Neutrophil (primary cell): ENCODE measurements around the gene TMEM47.

Source experiments
- H3K27ac ChIP-seq: fragments of 200-600 bp; sonication (generic); 2 replicates; pipeline ENCODE4 v1.5.1; 2016; ENCODE audit warnings: mild to moderate bottlenecking, moderate library complexity
- H3K27me3 ChIP-seq: fragments of 200-600 bp; sonication (generic); 2 replicates; pipeline ENCODE4 v1.6.0; 2016; ENCODE audit warnings: mild to moderate bottlenecking
- H3K36me3 ChIP-seq: fragments of 200-600 bp; sonication (generic); 2 replicates; pipeline ENCODE4 v1.5.1; 2017
- H3K4me1 ChIP-seq, 2 experiments: fragments of 200-600 bp in 1 of 2; sonication (generic) in 1 of 2; 1 replicate in 1 of 2; 2 replicates in 1 of 2; pipeline versions ENCODE4 v1.5.1 to v1.6.1; 2013 to 2016; ENCODE audit warnings: low read depth in 1 of 2, low read length in 1 of 2, mild to moderate bottlenecking in 1 of 2, moderate library complexity in 1 of 2; ENCODE audit not compliant: control insufficient read depth in 1 of 2, insufficient read depth in 1 of 2
- H3K4me3 ChIP-seq, 2 experiments: fragments of 200-600 bp in 1 of 2; sonication (generic) in 1 of 2; 1 replicate in 1 of 2; 2 replicates in 1 of 2; pipeline ENCODE4 v1.5.1; 2013 to 2016; ENCODE audit warnings: low read depth in 1 of 2, low read length in 1 of 2, mild to moderate bottlenecking in 1 of 2, moderate library complexity in 1 of 2
- H3K9me3 ChIP-seq: fragments of 200-600 bp; sonication (generic); 2 replicates; pipeline ENCODE4 v1.5.1; 2016
- CTCF ChIP-seq: fragments of 200-600 bp; sonication (generic); IDR thresholded peaks from 2 replicates; pipeline ENCODE4 v1.5.1; 2016; ENCODE audit warnings: antibody characterized with exemption

Gene TMEM47

GRCh38 chrX:34586346-34586911 lies 70.7 kb downstream of the TMEM47 start:
- no peak for TF ChIP-seq CTCF
- H3K9me3 ChIP-seq = no peaks in the 10 kb centered on the region

GRCh38 chrX:34585561-34585960 lies 71.5 kb downstream of the TMEM47 start:
- no peak overlapping the region for H3K27ac ChIP-seq
- H3K27me3 ChIP-seq = no peaks in the 10 kb centered on the region
- H3K4me3 ChIP-seq = no peak overlapping the region
- no peaks in the 10 kb centered on the region for H3K36me3 ChIP-seq
- H3K4me1 ChIP-seq = no peaks in the 10 kb centered on the region
- no peaks in the 10 kb centered on the region for H3K9me3 ChIP-seq
- no peak for TF ChIP-seq CTCF

More at GRCh38 chrX:34586346-34586911, 70.7 kb downstream of the TMEM47 start:
- H3K27me3 ChIP-seq = no peaks in the 10 kb centered on the region
- no peak overlapping the region for H3K4me3 ChIP-seq
- H3K27ac ChIP-seq = no peak overlapping the region
- no peaks in the 10 kb centered on the region for H3K4me1 ChIP-seq
- no peaks in the 10 kb centered on the region for H3K36me3 ChIP-seq

- Histone ChIP-seq H3K27ac (no peak overlapping the region), H3K4me3 (no peak overlapping the region), H3K27me3 (no peaks in the 10 kb centered on the region), H3K9me3 (no peaks in the 10 kb centered on the region), H3K4me1 (no peaks in the 10 kb centered on the region), H3K36me3 (no peaks in the 10 kb centered on the region)
- no peak for TF ChIP-seq CTCF
Observed at GRCh38 chrX:34584781-34585180, 72.3 kb downstream of the TMEM47 start.

- Histone ChIP-seq H3K4me1 (no peaks in the 10 kb centered on the region), H3K4me3 (no peak overlapping the region), H3K27ac (no peak overlapping the region), H3K36me3 (no peaks in the 10 kb centered on the region), H3K27me3 (no peaks in the 10 kb centered on the region), H3K9me3 (no peaks in the 10 kb centered on the region)
- TF ChIP-seq CTCF = no peak
Observed at GRCh38 chrX:34580069-34580468, 77.0 kb downstream of the TMEM47 start.

- no peaks in the 10 kb centered on the region for H3K4me1 ChIP-seq
- H3K4me3 ChIP-seq = no peak overlapping the region
- H3K27ac ChIP-seq = no peak overlapping the region
- H3K9me3 ChIP-seq = no peaks in the 10 kb centered on the region
- H3K36me3 ChIP-seq = no peaks in the 10 kb centered on the region
- H3K27me3 ChIP-seq = no peaks in the 10 kb centered on the region
- no peak for TF ChIP-seq CTCF
Observed at GRCh38 chrX:34578237-34578636, 78.8 kb downstream of the TMEM47 start.
